Measurements from ENCODE around the gene SMIM38. TPM values are rescaled to one million over a fixed set of nuclear protein-coding genes. Genes with fewer than 3 reads are reported as not detected.

SMIM38 gene
- total and polyA plus RNA-seq, 2 experiments from 2014 or later = 0.38 TPM; not detected in 1

DNA sequence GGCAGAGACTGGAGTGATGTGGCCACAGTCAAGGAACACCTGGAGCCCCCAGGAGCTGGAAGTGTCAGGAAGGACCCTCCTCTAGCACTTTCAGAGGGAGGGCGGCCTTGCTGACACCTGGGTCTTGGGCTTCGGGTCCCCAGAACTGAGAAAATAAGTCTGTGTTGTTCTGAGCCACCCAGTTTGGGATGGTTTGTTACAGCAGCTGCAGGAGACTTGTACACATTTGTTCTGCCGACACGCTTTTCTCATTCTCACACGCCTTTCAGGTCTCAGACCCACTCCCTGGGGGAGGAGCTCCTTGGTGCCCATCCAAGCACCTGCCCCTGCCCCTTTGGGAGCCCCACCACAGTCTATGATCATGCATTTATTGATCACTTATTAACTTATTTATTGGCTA, 47.2 kb upstream of the SMIM38 start (continued):
- TF ChIP-seq ZNF331 (CRISPR knock-in tag; IDR thresholded peaks at IDR 0.05; ENCODE audit: low read depth) = no peak
- TF ChIP-seq ZNF114 (CRISPR knock-in tag; IDR thresholded peaks at IDR 0.05) = no peak
- TF ChIP-seq, protein P1, sequence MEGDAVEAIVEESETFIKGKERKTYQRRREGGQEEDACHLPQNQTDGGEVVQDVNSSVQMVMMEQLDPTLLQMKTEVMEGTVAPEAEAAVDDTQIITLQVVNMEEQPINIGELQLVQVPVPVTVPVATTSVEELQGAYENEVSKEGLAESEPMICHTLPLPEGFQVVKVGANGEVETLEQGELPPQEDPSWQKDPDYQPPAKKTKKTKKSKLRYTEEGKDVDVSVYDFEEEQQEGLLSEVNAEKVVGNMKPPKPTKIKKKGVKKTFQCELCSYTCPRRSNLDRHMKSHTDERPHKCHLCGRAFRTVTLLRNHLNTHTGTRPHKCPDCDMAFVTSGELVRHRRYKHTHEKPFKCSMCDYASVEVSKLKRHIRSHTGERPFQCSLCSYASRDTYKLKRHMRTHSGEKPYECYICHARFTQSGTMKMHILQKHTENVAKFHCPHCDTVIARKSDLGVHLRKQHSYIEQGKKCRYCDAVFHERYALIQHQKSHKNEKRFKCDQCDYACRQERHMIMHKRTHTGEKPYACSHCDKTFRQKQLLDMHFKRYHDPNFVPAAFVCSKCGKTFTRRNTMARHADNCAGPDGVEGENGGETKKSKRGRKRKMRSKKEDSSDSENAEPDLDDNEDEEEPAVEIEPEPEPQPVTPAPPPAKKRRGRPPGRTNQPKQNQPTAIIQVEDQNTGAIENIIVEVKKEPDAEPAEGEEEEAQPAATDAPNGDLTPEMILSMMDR (conservative IDR thresholded peaks at IDR 0.05; ENCODE audit: low read depth in 2 of 2) = no peak
- TF ChIP-seq, protein P2, sequence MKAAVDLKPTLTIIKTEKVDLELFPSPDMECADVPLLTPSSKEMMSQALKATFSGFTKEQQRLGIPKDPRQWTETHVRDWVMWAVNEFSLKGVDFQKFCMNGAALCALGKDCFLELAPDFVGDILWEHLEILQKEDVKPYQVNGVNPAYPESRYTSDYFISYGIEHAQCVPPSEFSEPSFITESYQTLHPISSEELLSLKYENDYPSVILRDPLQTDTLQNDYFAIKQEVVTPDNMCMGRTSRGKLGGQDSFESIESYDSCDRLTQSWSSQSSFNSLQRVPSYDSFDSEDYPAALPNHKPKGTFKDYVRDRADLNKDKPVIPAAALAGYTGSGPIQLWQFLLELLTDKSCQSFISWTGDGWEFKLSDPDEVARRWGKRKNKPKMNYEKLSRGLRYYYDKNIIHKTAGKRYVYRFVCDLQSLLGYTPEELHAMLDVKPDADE (IDR thresholded peaks at IDR 0.05) = no peak
- no peak for TF ChIP-seq STAT1 (IDR thresholded peaks at IDR 0.05; ENCODE audit: unreplicated experiment)

DNA sequence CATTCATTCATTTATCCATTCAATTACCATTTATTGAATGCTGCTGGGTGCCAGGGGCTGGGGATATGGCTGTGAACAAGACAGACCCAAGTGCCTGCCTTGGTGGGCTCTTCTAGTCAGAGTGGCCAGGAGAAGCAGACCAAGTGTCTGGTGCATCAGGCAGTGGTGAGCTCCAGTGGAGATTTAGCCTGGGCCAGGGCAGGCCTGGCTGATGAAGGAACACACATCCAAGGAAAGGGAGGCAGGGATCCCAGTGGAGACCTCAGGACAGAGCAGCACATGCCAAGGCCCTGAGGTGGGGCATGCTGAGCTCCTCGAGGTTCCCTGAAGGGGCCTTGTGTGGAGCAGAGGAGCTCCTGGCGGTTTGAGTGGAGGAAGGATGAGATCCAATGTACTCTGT, 46.6 kb upstream of the SMIM38 start:
- H3K27me3 Mint-ChIP-seq (ENCODE audit: insufficient read depth, low read depth, poor library complexity) = peaks cover 8% of the 10 kb centered on the region
- H3F3A ChIP-seq (replicated peaks; ENCODE audit: low read depth) = no peaks in the 10 kb centered on the region
- no peaks in the 10 kb centered on the region for H3K27me3 ChIP-seq (ENCODE audit: insufficient read depth)
- no peaks in the 10 kb centered on the region for H3K36me3 ChIP-seq (ENCODE audit: insufficient read depth)
- DNase-seq (ENCODE audit: low spot score) = no peak
- no peak for ATAC-seq
- no peak overlapping the region for H3K27ac Mint-ChIP-seq
- H3K36me3 Mint-ChIP-seq (ENCODE audit: low read depth) = peaks cover 3% of the 10 kb centered on the region; the same call in 1 of the 3 replicates
- no peak overlapping the region for H3K4me3 ChIP-seq
- H3K4me1 ChIP-seq (ENCODE audit: insufficient read depth) = no peaks in the 10 kb centered on the region
- no peaks in the 10 kb centered on the region for H3K4me1 Mint-ChIP-seq
- H3K9me3 Mint-ChIP-seq = peaks cover 26% of the 10 kb centered on the region
- no peaks in the 10 kb centered on the region for H4K20me1 ChIP-seq (replicated peaks; ENCODE audit: insufficient read depth)
- no peak overlapping the region for H2AFZ ChIP-seq
- no peaks in the 10 kb centered on the region for H3K79me2 ChIP-seq (replicated peaks; ENCODE audit: insufficient read depth)
- H3K4me2 ChIP-seq = no peak overlapping the region
- TF ChIP-seq, protein P2 (IDR thresholded peaks at IDR 0.05) = no peak
- TF ChIP-seq, protein P3, sequence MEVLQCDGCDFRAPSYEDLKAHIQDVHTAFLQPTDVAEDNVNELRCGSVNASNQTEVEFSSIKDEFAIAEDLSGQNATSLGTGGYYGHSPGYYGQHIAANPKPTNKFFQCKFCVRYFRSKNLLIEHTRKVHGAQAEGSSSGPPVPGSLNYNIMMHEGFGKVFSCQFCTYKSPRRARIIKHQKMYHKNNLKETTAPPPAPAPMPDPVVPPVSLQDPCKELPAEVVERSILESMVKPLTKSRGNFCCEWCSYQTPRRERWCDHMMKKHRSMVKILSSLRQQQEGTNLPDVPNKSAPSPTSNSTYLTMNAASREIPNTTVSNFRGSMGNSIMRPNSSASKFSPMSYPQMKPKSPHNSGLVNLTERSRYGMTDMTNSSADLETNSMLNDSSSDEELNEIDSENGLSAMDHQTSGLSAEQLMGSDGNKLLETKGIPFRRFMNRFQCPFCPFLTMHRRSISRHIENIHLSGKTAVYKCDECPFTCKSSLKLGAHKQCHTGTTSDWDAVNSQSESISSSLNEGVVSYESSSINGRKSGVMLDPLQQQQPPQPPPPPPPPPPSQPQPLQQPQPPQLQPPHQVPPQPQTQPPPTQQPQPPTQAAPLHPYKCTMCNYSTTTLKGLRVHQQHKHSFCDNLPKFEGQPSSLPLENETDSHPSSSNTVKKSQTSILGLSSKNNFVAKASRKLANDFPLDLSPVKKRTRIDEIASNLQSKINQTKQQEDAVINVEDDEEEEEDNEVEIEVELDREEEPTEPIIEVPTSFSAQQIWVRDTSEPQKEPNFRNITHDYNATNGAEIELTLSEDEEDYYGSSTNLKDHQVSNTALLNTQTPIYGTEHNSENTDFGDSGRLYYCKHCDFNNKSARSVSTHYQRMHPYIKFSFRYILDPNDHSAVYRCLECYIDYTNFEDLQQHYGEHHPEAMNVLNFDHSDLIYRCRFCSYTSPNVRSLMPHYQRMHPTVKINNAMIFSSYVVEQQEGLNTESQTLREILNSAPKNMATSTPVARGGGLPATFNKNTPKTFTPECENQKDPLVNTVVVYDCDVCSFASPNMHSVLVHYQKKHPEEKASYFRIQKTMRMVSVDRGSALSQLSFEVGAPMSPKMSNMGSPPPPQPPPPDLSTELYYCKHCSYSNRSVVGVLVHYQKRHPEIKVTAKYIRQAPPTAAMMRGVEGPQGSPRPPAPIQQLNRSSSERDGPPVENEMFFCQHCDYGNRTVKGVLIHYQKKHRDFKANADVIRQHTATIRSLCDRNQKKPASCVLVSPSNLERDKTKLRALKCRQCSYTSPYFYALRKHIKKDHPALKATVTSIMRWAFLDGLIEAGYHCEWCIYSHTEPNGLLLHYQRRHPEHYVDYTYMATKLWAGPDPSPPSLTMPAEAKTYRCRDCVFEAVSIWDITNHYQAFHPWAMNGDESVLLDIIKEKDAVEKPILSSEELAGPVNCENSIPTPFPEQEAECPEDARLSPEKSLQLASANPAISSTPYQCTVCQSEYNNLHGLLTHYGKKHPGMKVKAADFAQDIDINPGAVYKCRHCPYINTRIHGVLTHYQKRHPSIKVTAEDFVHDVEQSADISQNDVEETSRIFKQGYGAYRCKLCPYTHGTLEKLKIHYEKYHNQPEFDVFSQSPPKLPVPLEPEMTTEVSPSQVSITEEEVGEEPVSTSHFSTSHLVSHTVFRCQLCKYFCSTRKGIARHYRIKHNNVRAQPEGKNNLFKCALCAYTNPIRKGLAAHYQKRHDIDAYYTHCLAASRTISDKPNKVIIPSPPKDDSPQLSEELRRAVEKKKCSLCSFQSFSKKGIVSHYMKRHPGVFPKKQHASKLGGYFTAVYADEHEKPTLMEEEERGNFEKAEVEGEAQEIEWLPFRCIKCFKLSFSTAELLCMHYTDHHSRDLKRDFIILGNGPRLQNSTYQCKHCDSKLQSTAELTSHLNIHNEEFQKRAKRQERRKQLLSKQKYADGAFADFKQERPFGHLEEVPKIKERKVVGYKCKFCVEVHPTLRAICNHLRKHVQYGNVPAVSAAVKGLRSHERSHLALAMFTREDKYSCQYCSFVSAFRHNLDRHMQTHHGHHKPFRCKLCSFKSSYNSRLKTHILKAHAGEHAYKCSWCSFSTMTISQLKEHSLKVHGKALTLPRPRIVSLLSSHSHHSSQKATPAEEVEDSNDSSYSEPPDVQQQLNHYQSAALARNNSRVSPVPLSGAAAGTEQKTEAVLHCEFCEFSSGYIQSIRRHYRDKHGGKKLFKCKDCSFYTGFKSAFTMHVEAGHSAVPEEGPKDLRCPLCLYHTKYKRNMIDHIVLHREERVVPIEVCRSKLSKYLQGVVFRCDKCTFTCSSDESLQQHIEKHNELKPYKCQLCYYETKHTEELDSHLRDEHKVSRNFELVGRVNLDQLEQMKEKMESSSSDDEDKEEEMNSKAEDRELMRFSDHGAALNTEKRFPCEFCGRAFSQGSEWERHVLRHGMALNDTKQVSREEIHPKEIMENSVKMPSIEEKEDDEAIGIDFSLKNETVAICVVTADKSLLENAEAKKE (CRISPR knock-in tag; IDR thresholded peaks at IDR 0.05) = no peak
- TF ChIP-seq ZNF114 (CRISPR knock-in tag; IDR thresholded peaks at IDR 0.05) = no peak
- no peak for TF ChIP-seq STAT1 (IDR thresholded peaks at IDR 0.05; ENCODE audit: unreplicated experiment)
- TF ChIP-seq EZH2phosphoT487 (IDR thresholded peaks at IDR 0.05; ENCODE audit: unreplicated experiment) = no peak
- no peak for TF ChIP-seq POLR2AphosphoS5 (IDR thresholded peaks at IDR 0.05; ENCODE audit: low read depth)
- TF ChIP-seq CREB1 (CRISPR knock-in tag; IDR thresholded peaks at IDR 0.05; ENCODE audit: low read depth) = no peak
- no peak for TF ChIP-seq EZH2 (IDR thresholded peaks at IDR 0.05; ENCODE audit: low read depth, unreplicated experiment)
- no peak for TF ChIP-seq NANOG (IDR thresholded peaks at IDR 0.05; ENCODE audit: borderline replicate concordance)
- no peak for TF ChIP-seq ZNF331 (CRISPR knock-in tag; IDR thresholded peaks at IDR 0.05; ENCODE audit: low read depth)
- TF ChIP-seq JUNB (IDR thresholded peaks at IDR 0.05; ENCODE audit: unreplicated experiment) = no peak
- TF ChIP-seq, protein P1 (conservative IDR thresholded peaks at IDR 0.05; ENCODE audit: low read depth in 2 of 2) = no peak
- no peak overlapping the region for H3K4me3 Mint-ChIP-seq
- no peak overlapping the region for H3K27ac ChIP-seq (ENCODE audit: low read depth)
- no peaks in the 10 kb centered on the region for H3K9me2 ChIP-seq (ENCODE audit: insufficient read depth)

Data from GM23338 (cell line).